ENCODE data around the gene GNAS. TPM values are rescaled to one million over a fixed set of nuclear protein-coding genes. Genes with fewer than 3 reads are reported as not detected.

GNAS gene
- total RNA-seq, 4 donors from 2014 or later, result 521 to 893 (median 652) TPM

GRCh38 chr20:58911309-58911708 lies 58.8 kb downstream of the GNAS start:
- Histone ChIP-seq H3K27me3 (no peaks in the 10 kb centered on the region), H3K4me1 (peaks cover 16 to 34% (median 18%) of the 10 kb centered on the region in 3 donors), H3K9me3 (peaks cover 0 to 3% (median 0%) of the 10 kb centered on the region in 3 donors), H3K36me3 (peaks cover 4 to 53% of the 10 kb centered on the region in 2 donors), H3K27ac (no peak overlapping the region), H3K4me3 (no peak overlapping the region)
- WGBS, 2 donors (ENCODE audit: low coverage in 1 of 2), result 91 to 100% methylated on average over 1 to 2 of the region's 2 CpGs
- TF ChIP-seq POLR2AphosphoS5 (IDR thresholded peaks at IDR 0.05), result no peak
- no peak for TF ChIP-seq CTCF (IDR thresholded peaks at IDR 0.05)
- no peak for TF ChIP-seq POLR2A (IDR thresholded peaks at IDR 0.05)
- no peak for TF ChIP-seq EP300 (IDR thresholded peaks at IDR 0.05)
- ATAC-seq, result no peak

DNA sequence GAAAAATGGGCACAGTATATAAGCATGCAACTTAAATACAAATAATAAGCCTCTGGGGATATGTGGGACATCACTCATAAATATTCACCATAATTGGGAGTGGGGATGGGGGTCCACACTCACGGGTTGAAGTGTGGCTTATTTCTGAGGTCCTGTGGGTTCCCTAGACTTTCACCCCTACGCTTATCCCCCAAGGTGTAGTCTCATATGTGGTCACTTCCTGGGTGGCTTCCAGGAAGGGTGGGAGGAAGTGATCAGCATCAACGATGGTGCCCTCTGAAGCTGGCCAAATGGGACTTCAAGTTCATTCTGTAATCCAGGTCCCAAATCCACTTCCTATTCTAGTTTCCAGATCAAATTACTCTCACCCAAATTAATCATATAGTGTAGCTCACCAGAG lies 59.5 kb downstream of the GNAS start:
- Histone ChIP-seq H3K36me3 (peaks cover 4 to 46% of the 10 kb centered on the region in 2 donors), H3K4me1 (peaks cover 15 to 27% (median 15%) of the 10 kb centered on the region in 3 donors), H3K4me3 (no peak overlapping the region), H3K27me3 (no peaks in the 10 kb centered on the region), H3K27ac (no peak overlapping the region), H3K9me3 (peaks cover 0 to 6% (median 0%) of the 10 kb centered on the region in 3 donors)
- ATAC-seq, result no peak
- TF ChIP-seq POLR2A (IDR thresholded peaks at IDR 0.05), result no peak
- TF ChIP-seq EP300 (IDR thresholded peaks at IDR 0.05), result no peak
- TF ChIP-seq POLR2AphosphoS5 (IDR thresholded peaks at IDR 0.05), result no peak
- no peak for TF ChIP-seq CTCF (IDR thresholded peaks at IDR 0.05)
- 59 to 65% methylated on average over 3 of the region's 3 CpGs for WGBS, 2 donors (ENCODE audit: low coverage in 1 of 2)

- Histone ChIP-seq H3K4me3 (no peak overlapping the region), H3K36me3 (peaks cover 4 to 42% of the 10 kb centered on the region in 2 donors), H3K27ac (no peak overlapping the region), H3K27me3 (no peaks in the 10 kb centered on the region), H3K4me1 (peaks cover 6 to 16% (median 8%) of the 10 kb centered on the region in 3 donors), H3K9me3 (peaks cover 0 to 6% (median 0%) of the 10 kb centered on the region in 3 donors)
- no peak for TF ChIP-seq EP300 (IDR thresholded peaks at IDR 0.05)
- no peak for TF ChIP-seq CTCF (IDR thresholded peaks at IDR 0.05)
- no peak for TF ChIP-seq POLR2AphosphoS5 (IDR thresholded peaks at IDR 0.05)
- TF ChIP-seq POLR2A (IDR thresholded peaks at IDR 0.05), result no peak
- WGBS, 2 donors (ENCODE audit: low coverage in 1 of 2), result 70 to 96% methylated on average over 2 to 3 of the region's 4 CpGs
- ATAC-seq, result no peak
These were observed 60.6 kb downstream of the GNAS start for GRCh38 chr20:58913079-58913478.

GRCh38 chr20:58918621-58919020 lies 66.1 kb downstream of the GNAS start:
- Histone ChIP-seq H3K27ac (no peak overlapping the region), H3K4me1 (no peaks in the 10 kb centered on the region), H3K4me3 (no peak overlapping the region), H3K36me3 (no peaks in the 10 kb centered on the region), H3K27me3 (no peaks in the 10 kb centered on the region), H3K9me3 (peaks cover 0 to 6% (median 0%) of the 10 kb centered on the region in 3 donors)
- no peak for ATAC-seq
- TF ChIP-seq CTCF (IDR thresholded peaks at IDR 0.05), result no peak
- TF ChIP-seq POLR2A (IDR thresholded peaks at IDR 0.05), result no peak
- TF ChIP-seq POLR2AphosphoS5 (IDR thresholded peaks at IDR 0.05), result no peak
- no peak for TF ChIP-seq EP300 (IDR thresholded peaks at IDR 0.05)
- WGBS, 2 donors (ENCODE audit: low coverage in 1 of 2), result 84 to 92% methylated on average over 5 to 6 of the region's 6 CpGs

DNA sequence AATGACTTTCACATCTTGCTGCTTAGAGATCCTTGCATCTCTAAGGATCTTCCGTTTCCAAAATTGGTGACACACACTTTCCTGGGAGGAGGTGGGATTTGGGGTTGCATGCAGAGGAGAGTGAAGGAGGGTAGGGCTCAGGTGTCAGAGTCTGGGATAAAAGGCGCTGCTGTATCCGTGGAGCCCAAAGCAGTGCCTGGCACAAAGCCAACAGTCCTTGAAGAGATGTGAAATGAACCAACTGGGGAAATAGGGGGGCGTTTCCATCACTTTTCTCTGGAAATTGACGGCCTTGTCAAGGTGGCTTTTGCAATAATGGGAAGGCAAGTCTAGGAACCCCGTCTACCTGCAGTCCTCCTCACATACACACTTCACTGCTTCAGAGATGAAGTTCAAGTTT lies 69.0 kb downstream of the GNAS start:
- ATAC-seq, result no peak
- TF ChIP-seq POLR2AphosphoS5 (IDR thresholded peaks at IDR 0.05) (no peak), CTCF (IDR thresholded peaks at IDR 0.05) (no peak), EP300 (IDR thresholded peaks at IDR 0.05) (no peak), POLR2A (IDR thresholded peaks at IDR 0.05) (no peak)
- Histone ChIP-seq H3K27ac (no peak overlapping the region), H3K36me3 (no peaks in the 10 kb centered on the region), H3K9me3 (peaks cover 0 to under 1% (median 0%) of the 10 kb centered on the region in 3 donors), H3K4me1 (no peaks in the 10 kb centered on the region), H3K4me3 (no peak overlapping the region), H3K27me3 (no peaks in the 10 kb centered on the region)
- WGBS, 2 donors (ENCODE audit: low coverage in 1 of 2), result 51 to 57% methylated on average over 5 to 6 of the region's 6 CpGs

Measured in gastroesophageal sphincter (tissue), 4 donors.